Activated naive CD8-positive, alpha-beta T cell treated with anti-CD3 and anti-CD28 coated beads, Interleukin-2, amount 50 U/mL, for 24 hours (primary cell): ENCODE data around the gene CXADR.
"Not testable (repeated sequence)": the region's sequence is repeated elsewhere in the genome, so short reads cannot be mapped to it uniquely, and the experiment has no call there.

ENCODE experiments used
- ATAC-seq: fragments of 150-1000 bp; cut with Tn5 transposase; one replicate; pipeline ENCODE4 v1.10.0; 2021
- DNase-seq: peaks from one replicate; pipeline ENCODE4 v3.0.0; 2021
- H3K27ac Mint-ChIP-seq: one replicate; pipeline ENCODE4 v1.8.0; 2021; ENCODE audit warnings: mild to moderate bottlenecking, mixed read lengths
- H3K27me3 Mint-ChIP-seq: one replicate; pipeline ENCODE4 v1.8.0; 2021; ENCODE audit warnings: mixed read lengths
- H3K36me3 Mint-ChIP-seq: one replicate; pipeline ENCODE4 v1.8.0; 2021; ENCODE audit warnings: low read depth, mixed read lengths
- H3K4me1 Mint-ChIP-seq: one replicate; pipeline ENCODE4 v1.8.0; 2021; ENCODE audit warnings: mixed read lengths
- H3K4me3 Mint-ChIP-seq: one replicate; pipeline ENCODE4 v1.8.0; 2021; ENCODE audit warnings: mild to moderate bottlenecking, moderate library complexity, mixed read lengths
- H3K9me3 Mint-ChIP-seq: one replicate; pipeline ENCODE4 v1.8.0; 2021; ENCODE audit warnings: mixed read lengths

Gene CXADR

DNA sequence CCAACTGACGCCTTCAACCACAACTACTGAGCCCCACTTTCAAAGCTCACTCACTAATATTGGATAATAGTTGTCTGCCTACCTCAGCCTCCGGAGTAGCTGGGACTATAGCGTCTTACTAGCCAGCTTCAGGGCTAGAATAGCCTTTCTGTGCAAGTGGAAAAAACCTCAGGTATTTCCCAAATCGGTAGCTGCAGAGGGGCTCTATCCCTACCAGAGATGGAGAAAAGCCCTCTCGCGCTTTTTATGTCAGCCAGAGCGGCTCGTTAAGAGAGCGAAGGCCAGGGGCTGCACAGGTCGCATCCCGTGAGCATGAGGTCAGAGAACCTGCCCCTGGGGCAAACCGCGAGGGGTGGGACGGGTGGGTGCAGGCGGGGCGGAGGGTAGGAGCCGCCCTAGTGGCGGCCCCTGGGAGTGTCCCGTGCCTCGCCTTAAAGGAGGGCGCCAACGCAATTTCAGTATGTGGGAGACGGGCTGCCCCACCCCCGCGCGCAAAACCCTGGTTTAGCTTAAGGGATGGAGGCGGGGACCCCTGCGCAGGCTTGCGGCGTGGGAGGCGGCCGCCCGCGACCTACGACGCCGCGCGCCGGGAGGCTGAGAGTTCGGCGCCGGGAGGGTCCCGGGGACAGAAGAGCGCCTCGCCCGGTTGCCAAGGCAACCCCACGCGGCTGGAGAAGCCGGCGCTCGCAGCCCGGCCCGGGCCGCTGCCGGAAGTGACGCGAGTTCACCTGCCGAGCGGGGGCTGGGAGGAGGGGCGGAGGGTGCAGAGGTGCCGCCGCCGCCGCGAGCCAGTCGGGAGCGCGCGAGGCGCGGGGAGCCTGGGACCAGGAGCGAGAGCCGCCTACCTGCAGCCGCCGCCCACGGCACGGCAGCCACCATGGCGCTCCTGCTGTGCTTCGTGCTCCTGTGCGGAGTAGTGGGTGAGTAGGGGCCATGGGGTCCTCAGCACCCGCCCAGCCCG is at the start of gene CXADR:
Gene CXADR, plus strand, starts transcription at position 791 of the 961 bp plus-strand sequence. Its CDS starts 87 bp downstream, at position 878.
- Mint-ChIP-seq H3K27ac (no peak within 1 kb of the TSS), H3K27me3 (peaks cover 42% of the 10 kb centered on the region), H3K4me3 (peak within 1 kb of the TSS; percentile 80), H3K9me3 (no peaks in the 10 kb centered on the region), H3K4me1 (peaks cover 18% of the 10 kb centered on the region), H3K36me3 (no peaks in the 10 kb centered on the region)
- DNase-seq (peak; percentile 72), ATAC-seq (peak; percentile 84)

DNA sequence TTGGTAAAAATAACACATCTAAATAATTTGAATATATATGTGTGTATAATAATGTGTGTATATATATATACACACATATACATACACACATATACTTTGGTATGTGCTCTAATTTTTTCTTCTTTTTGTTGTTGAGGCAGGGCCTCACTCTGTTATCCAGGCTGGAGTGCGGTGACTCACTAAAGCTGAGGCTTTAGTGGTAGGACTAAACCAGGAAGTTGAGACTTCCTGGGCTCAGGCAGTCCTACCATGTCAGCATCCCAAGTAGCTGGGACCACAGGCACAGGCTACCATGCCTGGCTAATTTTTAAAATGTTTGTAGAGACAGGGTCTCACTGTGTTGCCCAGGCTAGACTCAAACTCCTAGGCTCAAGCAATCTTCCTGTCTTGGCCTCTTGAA is 46.7 kb upstream of the CXADR start:
- no peaks in the 10 kb centered on the region for H3K4me1 Mint-ChIP-seq
- no peak overlapping the region for H3K4me3 Mint-ChIP-seq
- no peak for ATAC-seq
- H3K9me3 Mint-ChIP-seq: no peaks in the 10 kb centered on the region
- no peak overlapping the region for H3K27ac Mint-ChIP-seq
- DNase-seq: no peak
- no peaks in the 10 kb centered on the region for H3K36me3 Mint-ChIP-seq
- no peaks in the 10 kb centered on the region for H3K27me3 Mint-ChIP-seq

DNA sequence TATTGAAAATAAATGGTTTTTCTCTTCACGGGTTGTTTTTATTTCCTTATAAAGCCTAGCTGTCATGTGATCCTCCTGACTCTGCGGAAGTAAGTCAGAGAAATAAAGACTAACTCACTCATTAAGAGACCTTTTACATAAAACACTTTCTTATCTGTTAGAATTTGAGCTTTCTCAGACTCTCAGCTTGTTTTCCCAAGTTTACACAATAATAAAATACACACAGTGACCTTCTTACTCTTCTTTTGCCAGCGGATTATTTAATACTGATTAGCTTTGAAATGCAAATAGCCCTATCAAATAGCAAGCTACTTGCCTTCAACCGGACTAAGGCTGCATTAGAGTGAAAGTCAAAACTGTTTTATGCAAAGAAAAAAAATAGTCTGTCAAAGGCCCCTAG is 45.5 kb upstream of the CXADR start:
- H3K4me1 Mint-ChIP-seq: no peaks in the 10 kb centered on the region
- no peak overlapping the region for H3K27ac Mint-ChIP-seq
- no peak for DNase-seq
- H3K27me3 Mint-ChIP-seq: no peaks in the 10 kb centered on the region
- no peak overlapping the region for H3K4me3 Mint-ChIP-seq
- no peak for ATAC-seq
- no peaks in the 10 kb centered on the region for H3K9me3 Mint-ChIP-seq
- H3K36me3 Mint-ChIP-seq: no peaks in the 10 kb centered on the region

DNA sequence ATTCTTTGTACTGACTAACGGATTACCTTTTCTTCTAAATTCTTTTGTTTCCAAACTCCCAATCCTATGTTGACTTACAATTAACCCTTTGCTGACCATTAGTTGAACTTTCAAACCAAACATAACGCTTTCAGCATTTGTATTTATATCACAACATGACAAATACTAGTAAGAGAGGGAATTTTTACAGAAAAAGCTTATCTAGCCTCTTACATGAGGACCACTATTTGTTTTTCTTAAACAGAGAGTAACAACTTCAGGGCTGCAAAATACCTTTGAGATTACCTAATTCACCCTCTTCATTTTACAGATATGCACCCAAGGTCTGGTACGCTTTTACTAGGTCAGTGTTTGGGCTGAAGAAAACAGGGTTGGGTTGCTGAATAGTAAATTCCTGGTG is 45.0 kb upstream of the CXADR start:
- Mint-ChIP-seq H3K27me3 (no peaks in the 10 kb centered on the region), H3K4me3 (no peak overlapping the region), H3K27ac (no peak overlapping the region), H3K9me3 (no peaks in the 10 kb centered on the region), H3K4me1 (no peaks in the 10 kb centered on the region), H3K36me3 (no peaks in the 10 kb centered on the region)
- no peak for ATAC-seq
- DNase-seq: no peak

DNA sequence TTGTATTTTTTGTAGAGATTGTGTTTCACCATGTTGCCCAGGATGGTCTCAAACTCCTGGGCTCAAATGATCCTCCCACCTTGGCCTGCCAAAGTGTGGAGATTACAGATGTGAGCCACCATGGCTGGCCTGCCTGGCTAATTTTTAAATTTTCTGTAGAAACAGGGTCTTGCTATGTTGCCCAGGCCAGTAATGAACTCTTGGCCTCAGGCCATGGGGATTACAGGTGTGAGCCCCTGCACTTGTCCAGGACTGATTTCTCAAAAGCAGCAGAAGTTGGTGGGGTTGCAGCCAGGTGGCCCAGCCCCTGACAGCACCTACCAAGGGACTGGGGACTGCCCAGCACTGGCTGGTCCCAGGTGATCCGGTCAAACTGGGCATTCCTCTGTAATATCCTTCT is 44.1 kb upstream of the CXADR start:
- Mint-ChIP-seq H3K36me3 (no peaks in the 10 kb centered on the region), H3K4me3 (no peak overlapping the region), H3K27ac (no peak overlapping the region), H3K4me1 (no peaks in the 10 kb centered on the region), H3K27me3 (no peaks in the 10 kb centered on the region), H3K9me3 (no peaks in the 10 kb centered on the region)
- DNase-seq (no peak), ATAC-seq (no peak)

DNA sequence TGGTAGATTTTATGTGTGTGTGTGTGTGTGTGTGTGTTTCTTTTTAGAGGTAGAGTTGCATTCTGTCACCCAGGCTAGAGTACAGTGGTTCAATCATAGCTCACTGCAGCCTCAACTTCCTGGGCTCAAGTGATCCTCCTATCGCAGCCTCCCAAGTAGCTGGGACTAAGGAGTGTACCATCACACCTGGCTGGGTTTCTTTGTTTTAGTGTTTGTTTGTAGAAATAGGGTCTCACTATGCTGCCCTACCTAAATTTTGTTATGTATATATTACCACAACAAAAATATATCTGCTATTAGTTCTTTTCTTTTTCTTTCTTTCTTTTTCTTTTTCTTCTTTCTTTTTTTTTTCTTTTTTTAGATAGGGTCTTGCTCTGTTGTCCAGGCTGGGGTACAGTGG is 43.1 kb upstream of the CXADR start:
- DNase-seq: no peak
- no peaks in the 10 kb centered on the region for H3K4me1 Mint-ChIP-seq
- H3K27me3 Mint-ChIP-seq: no peaks in the 10 kb centered on the region
- peaks cover 4% of the 10 kb centered on the region for H3K9me3 Mint-ChIP-seq
- no peak for ATAC-seq
- H3K4me3 Mint-ChIP-seq: no peak overlapping the region
- no peaks in the 10 kb centered on the region for H3K36me3 Mint-ChIP-seq
- no peak overlapping the region for H3K27ac Mint-ChIP-seq

DNA sequence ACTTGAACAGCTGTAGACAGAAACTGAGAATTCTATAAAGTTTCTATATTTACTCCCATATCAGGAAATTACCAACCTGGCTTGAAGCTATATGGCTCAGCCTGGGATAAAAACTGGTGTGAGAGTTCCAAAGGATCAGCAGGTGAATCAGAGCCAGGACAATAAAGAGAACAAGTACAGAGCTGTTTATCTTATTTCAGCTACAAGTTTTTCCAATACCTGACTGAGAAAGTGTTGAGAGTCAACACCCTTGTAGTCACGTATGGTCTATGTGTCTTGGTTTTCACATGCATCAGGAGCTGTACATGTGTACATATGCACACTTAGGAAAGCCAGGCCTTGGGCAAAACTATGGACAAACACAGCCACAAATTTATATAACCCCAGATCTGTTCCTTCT is 40.7 kb upstream of the CXADR start:
- ATAC-seq: no peak
- no peak for DNase-seq
- no peaks in the 10 kb centered on the region for H3K36me3 Mint-ChIP-seq
- H3K4me1 Mint-ChIP-seq: no peaks in the 10 kb centered on the region
- H3K27me3 Mint-ChIP-seq: no peaks in the 10 kb centered on the region
- H3K27ac Mint-ChIP-seq: no peak overlapping the region
- no peak overlapping the region for H3K4me3 Mint-ChIP-seq
- peaks cover 4% of the 10 kb centered on the region for H3K9me3 Mint-ChIP-seq

DNA sequence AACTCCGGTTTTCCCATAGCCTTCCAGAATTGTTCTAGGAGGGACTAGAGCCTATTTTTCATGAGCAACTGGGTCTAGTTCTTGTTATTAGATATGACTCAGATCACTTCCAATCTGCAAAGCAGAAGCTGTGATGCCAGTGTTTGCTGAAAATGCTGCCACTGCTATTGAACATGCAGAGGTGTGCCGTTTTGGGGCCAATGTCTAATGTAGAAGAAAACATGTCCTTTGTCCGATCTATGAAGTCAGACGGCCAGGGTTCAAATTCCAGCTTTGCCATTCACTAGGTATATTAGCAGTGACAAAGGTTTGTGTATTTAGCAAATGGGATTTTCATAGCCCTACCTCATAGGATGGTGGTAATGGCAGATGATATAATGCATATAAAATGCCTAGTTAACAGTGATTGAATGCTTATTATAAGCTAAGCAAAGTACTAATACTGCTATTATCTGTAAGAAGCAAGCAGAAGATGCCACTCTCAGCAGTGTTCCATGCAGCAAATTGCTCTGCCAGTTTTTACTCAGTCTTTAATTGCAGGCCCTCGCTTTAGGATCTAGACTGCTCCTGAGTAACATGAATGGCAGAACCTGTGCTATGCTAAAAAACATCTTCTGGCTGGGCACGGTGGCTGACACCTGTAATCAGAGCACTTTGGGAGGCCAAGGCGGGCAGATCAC is 40.1 kb upstream of the CXADR start:
- no peaks in the 10 kb centered on the region for H3K36me3 Mint-ChIP-seq
- DNase-seq: no peak
- H3K9me3 Mint-ChIP-seq: peaks cover 4% of the 10 kb centered on the region
- no peaks in the 10 kb centered on the region for H3K4me1 Mint-ChIP-seq
- H3K27me3 Mint-ChIP-seq: no peaks in the 10 kb centered on the region
- no peak for ATAC-seq
- H3K27ac Mint-ChIP-seq: no peak overlapping the region
- no peak overlapping the region for H3K4me3 Mint-ChIP-seq

DNA sequence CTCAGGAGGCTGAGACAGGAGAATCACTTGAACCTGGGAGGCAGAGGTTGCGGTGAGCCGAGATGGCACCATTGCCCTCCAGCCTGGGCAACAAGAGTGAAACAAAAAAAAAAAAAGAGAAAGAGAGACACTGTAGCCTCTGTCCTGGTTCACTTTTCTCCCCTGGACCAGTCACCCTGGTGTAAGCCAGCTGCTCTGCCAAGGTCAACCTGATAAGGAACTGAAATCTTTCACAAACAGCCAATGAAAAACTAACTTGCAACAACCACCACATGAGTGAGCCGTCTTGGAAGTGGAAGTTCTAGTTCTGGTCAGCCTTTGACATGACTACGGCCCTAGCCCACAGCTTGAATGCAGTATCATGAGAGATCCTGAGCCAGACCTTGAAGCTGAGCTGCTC is 36.8 kb upstream of the CXADR start:
- Mint-ChIP-seq H3K27ac (no peak overlapping the region), H3K4me1 (no peaks in the 10 kb centered on the region), H3K36me3 (no peaks in the 10 kb centered on the region), H3K4me3 (no peak overlapping the region), H3K9me3 (peaks cover 4% of the 10 kb centered on the region), H3K27me3 (no peaks in the 10 kb centered on the region)
- ATAC-seq (no peak), DNase-seq (no peak)

DNA sequence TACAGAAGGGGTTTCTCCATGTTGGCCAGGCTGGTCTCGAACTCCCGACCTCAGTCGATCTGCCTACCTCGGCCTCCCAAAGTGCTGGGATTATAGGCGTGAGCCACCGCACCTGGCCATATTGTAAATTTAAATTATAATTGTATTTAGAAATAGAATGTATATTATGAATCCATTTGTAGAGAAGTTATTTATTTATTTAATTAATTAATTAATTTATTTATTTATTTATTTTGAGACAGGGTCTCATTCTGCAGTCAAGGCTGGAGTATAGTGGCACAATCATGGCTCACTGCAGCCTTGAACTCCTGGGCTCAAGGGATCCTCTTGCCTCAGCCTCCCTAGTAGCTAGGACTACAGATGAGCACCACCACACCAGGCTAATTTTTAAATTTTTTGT is 34.7 kb upstream of the CXADR start:
- not testable (repeated sequence) for H3K36me3 Mint-ChIP-seq, H3K27me3 Mint-ChIP-seq, H3K4me1 Mint-ChIP-seq, H3K27ac Mint-ChIP-seq, H3K9me3 Mint-ChIP-seq, H3K4me3 Mint-ChIP-seq, ATAC-seq, DNase-seq

DNA sequence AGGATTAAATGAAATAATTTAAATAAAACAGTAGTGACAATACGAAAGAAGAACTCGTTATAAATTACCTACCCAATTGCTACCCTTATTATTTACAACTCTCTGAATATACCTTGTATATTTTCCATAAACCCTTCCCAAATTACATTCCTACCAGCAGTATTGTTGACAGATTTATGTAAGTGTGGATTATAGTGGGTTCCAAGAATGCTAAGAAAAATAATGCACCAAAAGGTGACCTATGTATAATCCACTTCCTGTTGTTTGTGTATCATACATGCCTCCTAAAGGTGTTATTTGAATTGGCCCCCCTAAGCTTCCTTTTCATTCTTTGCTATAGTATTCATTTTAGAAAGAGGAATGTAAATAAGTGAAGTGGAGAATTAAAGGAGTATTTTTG is 33.2 kb upstream of the CXADR start:
- no peak for DNase-seq
- Mint-ChIP-seq H3K27ac (no peak overlapping the region), H3K4me3 (no peak overlapping the region), H3K27me3 (no peaks in the 10 kb centered on the region), H3K9me3 (no peaks in the 10 kb centered on the region), H3K36me3 (no peaks in the 10 kb centered on the region), H3K4me1 (no peaks in the 10 kb centered on the region)
- no peak for ATAC-seq

DNA sequence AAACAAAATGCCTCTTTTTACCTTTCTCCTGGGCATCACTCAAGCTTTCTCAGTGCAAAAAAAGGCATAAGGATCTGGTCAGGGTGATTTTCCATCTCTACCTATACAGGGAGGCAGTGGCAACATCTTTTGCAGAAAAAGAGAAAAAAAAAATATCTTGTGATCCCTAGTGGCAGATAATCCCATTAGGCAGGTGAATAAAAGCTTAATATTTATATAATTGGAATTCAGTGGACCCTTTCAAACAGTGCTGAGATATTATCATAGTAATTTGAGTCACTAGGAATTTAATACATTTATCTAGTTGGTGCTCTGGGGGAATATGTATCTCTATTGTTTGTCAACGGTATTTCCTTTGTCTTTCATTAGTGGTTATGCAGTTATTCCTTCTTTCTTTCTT is 29.9 kb upstream of the CXADR start:
- no peaks in the 10 kb centered on the region for H3K36me3 Mint-ChIP-seq
- no peak overlapping the region for H3K4me3 Mint-ChIP-seq
- H3K9me3 Mint-ChIP-seq: no peaks in the 10 kb centered on the region
- DNase-seq: no peak
- H3K4me1 Mint-ChIP-seq: no peaks in the 10 kb centered on the region
- H3K27ac Mint-ChIP-seq: no peak overlapping the region
- H3K27me3 Mint-ChIP-seq: no peaks in the 10 kb centered on the region
- no peak for ATAC-seq

DNA sequence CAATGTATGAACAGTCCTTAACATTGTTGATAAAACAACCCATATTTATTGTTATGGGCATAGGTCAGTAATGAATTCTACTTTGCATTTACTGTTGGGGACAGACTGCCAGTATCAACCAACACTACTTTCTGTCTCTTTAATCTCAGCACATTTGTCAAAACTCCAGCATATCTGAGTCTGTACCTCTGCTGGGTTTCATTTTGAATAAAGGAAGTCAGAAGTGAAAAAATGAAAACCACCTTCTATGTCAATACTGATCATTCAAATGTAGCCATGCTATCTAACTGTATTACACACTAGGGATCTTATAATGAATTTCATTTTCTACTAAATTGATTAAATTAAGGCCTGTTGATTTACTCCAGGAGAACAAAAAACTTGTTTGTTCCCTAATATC is 24.2 kb upstream of the CXADR start:
- H3K27me3 Mint-ChIP-seq: peaks cover 4% of the 10 kb centered on the region
- no peaks in the 10 kb centered on the region for H3K9me3 Mint-ChIP-seq
- H3K36me3 Mint-ChIP-seq: no peaks in the 10 kb centered on the region
- DNase-seq (no peak), ATAC-seq (peak; percentile 74)
- H3K4me3 Mint-ChIP-seq: no peak overlapping the region
- H3K4me1 Mint-ChIP-seq: peaks cover 6% of the 10 kb centered on the region
- H3K27ac Mint-ChIP-seq: no peak overlapping the region

DNA sequence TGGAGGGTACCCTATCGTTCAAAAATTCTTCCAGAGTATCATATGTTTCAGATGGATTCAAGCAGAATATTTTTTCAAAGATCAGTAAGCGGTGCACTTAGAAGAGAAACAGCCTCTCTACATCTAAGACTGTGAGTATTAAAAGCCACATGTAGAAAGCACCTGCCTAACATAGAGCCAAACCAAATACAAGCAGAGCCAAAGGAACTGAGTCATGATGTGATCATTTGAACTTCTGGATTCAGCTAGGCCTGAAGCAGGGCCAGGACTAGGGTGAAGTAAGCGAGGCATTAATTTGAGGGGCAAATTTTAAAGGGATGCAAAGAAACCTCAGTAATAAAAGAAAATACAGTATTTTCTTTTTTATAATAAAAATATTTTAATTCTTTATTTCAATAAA is 23.3 kb upstream of the CXADR start:
- DNase-seq, H3K9me3 Mint-ChIP-seq, H3K36me3 Mint-ChIP-seq, H3K4me3 Mint-ChIP-seq, H3K27me3 Mint-ChIP-seq, H3K4me1 Mint-ChIP-seq, H3K27ac Mint-ChIP-seq: not testable (repeated sequence)
- peak; percentile 60 for ATAC-seq

DNA sequence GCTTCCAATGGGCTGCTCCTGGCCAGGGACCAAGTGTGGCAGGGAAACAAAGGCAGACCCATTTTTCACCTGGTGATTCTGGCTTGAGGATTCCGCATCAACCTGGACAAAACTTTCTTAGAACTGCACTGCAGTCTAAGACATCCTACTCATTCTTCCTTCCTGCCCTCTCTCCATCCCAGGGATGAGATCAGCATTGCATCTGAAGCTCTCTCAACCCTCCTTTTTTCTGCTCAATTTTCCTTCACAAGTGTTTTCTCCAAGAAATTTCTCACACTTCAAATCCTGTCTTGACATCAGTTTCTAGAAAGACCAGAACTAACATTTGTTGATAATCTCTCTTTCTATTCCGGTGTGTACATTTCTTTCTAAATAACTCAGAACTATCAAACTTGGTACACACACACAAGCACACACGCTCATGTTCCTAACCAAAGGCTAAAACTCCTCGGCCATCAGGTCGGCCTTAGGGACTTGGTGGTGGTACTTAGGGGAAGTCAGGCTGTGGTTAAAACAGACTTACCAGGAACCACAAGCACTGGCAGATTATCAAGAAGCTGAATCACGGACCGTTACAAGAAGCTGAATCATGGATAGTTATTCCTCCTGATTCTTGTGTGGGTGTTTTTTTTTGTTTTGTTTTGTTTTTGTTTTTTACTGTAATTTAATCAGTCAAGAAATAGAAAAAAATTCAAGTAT is 21.0 kb upstream of the CXADR start:
- Mint-ChIP-seq H3K4me1 (peaks cover 6% of the 10 kb centered on the region), H3K27ac (no peak overlapping the region), H3K4me3 (no peak overlapping the region), H3K9me3 (no peaks in the 10 kb centered on the region), H3K36me3 (no peaks in the 10 kb centered on the region), H3K27me3 (peaks cover 10% of the 10 kb centered on the region)
- no peak for DNase-seq
- ATAC-seq: no peak
